HG03025 (cell line): ENCODE measurements around the gene SCAMP5.
A peak's percentile ranks its signal among the peaks of the same experiment; 100 is the strongest.

Source experiments
- ATAC-seq: cut with Tn5 transposase; IDR thresholded peaks from one replicate; pipeline ENCODE4 v1.9.1; 2021; ENCODE audit warnings: mild to moderate bottlenecking, moderate library complexity; ENCODE audit not compliant: unreplicated experiment, low FRiP score

SCAMP5 gene

DNA sequence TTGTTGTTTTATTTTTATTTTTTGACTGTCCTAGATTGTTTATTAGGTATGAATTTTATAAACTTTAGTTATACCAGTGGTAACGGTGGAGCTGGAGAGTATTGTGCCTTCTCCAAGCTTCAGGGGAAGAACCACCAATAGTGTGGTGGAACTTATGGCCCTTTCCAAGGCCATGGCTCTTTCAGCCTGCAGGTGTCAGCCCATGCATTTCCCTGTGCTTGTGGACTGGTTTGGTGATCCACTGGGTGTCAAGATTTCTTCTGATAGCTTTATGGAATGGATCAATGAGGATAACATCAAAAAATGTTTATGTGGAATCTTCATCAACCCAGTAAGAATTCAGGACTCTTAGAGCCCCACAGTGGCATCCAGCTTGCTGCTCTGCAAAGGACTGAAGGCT is 19.2 kb upstream of the SCAMP5 start:
- no peak for ATAC-seq

DNA sequence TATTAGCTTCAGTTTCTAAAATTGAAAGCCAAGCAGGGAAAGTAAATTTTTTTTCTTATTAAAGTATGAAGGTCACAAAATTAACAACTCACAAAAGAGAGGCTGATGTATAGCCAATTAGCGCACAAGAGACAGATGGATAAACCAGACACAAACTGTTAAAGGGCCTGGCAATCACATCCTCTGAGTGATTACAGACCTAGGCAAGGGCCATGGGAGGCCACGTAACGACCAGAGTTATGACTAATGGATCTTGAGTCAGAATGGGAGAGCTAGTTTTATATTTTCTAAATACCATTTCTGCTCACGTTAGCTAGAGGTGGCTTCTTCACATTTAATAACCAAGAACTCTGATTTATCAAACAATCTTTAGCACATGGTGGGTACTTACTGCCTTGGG is 17.8 kb upstream of the SCAMP5 start:
- ATAC-seq, result no peak

DNA sequence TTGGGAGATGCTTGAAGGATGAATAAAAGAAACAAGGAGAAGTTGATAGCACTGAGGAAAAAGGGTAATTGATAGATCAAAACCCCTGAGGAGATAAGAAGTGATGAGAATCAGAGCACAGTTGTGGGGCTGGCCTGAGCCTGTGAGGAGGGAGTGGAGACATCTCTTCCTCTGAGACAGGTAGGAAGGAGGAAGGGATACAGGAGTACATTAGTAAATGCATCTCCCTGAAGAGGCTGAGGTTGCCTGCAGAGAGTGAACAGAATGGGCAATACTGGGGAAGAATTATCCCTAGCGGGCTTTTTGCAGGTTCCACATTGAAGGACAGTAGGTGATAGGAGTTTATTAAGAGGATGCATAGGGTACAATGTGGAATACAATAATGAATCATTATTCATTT is 17.3 kb upstream of the SCAMP5 start:
- ATAC-seq, result no peak

DNA sequence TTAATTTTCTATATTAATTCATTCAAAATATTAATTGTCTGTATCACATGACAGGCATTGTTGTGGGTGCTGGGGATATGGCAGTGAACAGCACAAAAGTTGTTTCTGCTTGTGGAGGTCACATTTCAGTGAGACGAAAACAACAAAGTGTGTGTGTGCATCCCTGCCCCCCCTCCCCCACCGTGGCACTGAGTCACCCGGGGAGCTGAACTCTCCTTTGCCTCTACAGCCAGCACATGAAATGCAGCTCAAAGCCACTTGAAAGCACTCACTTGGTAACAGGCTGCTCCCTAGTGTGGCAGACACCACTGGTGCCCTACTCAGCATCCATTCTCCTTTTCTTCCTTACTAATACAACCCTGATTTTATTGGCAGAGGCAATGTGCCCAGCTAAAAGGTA is 16.9 kb upstream of the SCAMP5 start:
- ATAC-seq, result no peak

DNA sequence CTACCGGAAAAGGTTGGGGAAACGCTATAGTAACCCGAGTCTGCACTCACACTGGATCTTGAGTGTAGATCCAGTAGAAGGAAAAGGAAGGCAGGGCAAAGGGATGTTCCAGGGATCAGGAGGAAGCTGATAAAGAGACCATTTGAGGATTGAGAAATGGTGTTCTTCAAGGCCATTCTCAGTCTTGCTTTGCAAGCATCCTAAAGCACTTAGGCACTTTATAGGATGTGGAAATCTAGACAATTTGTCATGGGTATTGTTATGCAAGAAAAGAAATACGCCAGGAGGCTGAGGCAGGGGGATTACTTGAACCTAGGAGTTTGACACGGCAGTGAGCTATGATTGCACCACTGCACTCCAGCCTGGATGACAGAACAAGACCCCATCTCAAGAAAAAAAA is 13.2 kb upstream of the SCAMP5 start:
- ATAC-seq, result no peak

DNA sequence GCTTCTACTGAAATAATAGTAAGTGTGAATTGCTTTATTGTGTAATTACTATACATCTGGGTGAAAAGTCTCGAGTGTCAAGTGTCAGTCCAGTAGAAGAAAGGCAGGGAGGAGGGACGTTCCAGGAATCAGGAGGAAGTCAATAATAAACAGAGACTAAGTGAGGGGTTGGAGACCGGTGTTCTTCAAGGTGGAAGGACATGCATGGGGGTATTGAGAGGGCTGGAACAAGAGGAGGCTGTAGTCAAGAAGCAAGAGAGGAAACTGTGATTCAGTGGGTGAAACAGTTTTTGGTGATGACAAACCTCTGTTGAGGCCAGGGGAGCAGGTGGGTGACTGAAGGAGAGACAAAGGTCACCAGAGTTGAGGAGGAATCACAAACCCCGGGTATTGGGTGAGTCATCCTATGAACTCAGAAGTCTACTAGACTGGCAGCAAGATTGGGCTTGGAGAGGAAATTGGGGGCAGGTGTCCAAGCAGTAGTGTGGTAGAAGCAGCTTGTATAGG is 11.6 kb upstream of the SCAMP5 start:
- no peak for ATAC-seq

DNA sequence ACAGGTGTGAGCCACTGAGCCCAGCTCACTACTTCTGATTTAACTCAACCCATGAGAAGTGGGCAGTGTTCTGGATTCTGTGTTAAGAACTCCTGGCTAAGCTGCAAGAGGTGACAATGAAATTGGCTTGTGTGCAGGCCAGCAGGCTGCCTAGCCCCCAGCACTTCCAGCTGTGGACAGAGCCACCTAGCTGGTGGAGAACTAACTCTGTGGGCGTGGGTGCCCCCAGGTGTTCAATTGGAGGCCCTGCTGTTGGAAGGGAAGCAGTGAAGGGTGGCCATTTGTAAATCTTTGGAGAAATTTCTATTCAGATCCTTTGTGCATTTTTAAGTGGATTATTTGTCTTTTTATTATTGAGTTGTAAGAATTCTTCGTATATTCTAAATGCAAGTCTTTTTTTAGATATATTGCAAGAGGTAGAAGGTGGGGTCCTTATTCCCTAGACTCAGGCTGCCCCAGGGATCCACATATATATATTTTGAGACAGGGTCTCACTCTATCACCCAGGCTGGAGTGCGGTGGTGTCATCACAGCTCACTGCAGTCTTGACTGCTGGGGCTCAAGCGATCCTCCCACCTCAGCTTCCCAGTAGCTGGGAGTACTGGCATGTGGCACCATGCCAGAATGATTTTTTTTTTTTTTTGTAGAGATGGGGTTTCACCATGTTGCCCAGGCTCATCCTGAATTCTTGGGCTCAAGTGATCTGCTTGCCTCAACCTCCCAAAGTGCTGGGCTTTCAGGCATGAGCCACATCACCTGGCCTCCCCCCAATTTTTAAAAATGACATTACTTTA is 7.2 kb upstream of the SCAMP5 start:
- no peak for ATAC-seq

DNA sequence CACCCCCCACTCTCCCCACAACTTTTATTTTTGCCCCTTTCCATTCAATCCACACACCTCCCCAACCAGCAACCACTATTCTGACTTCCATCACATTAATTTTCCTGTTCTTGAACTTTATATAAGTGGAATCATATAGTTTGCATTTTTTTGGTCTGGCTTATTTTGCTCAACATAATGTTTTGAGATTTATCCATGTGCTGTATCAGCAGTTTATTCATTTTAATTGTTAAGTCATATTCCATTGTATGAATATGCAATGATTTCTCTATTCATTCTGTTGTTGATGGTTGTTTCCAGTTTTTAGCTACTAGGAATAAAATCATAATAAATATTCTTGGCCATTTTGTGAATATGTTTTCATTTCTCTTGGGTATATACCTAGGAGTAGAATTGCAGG is 5.8 kb upstream of the SCAMP5 start:
- ATAC-seq, result no peak

DNA sequence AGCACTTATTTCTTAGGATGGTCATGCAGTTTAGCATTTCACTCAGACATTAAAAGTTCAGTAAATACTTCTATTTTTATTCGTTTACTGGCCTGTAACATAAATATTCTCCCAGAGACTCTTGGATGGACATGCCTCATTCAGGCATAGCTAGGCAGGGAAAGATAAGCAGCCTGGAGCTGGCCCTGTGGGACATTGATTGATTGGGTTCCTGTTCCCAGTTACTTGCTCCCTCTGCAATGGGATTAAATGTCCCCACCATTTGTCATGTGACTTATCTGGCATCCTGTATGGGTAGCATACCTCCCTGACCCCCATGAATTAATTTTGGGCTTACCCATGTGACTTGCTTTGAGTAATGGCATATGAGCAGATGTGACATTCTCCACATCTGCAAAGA is 2.7 kb upstream of the SCAMP5 start:
- no peak for ATAC-seq

DNA sequence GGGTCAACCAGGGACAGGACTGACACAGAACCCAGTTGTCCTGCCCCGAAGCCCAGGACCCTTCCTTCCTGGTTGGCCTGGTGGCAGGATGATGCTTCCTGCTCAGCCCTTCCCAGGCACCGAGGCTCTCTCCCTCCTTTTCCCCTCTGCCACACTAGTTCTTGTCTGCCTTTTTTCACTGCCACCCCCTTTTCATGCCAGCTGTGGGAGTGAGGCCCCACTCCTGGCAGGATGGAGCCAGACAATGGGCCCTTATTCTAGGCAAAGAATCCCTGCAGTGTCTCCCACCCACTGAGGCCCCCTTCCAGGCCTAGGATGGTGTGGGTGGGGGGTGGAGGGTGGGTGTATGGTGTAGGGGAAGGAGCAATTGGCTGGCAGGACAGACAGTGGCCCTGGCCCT is 1.1 kb upstream of the SCAMP5 start:
- ATAC-seq, result no peak

DNA sequence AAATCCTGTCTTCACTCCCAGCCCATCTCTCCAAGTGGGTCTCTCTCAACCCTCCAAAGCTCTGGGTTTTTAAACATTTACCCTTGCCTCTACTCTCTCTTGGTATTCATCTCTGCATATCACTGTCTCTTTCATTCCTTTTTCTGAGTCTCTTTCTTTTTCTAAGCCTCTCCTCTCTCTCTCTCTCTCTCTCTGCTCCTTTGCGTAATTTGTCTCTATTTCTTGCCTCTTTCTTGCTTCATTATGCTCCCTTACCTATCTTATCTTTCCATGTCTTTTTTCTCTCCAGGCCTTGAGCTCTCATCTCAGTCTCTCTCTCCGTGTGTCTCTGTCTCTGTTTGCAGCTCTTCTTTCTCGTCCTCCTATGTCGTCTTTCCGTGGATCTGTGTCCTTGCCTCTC is 678 bp upstream of the SCAMP5 start:
- ATAC-seq, result no peak

DNA sequence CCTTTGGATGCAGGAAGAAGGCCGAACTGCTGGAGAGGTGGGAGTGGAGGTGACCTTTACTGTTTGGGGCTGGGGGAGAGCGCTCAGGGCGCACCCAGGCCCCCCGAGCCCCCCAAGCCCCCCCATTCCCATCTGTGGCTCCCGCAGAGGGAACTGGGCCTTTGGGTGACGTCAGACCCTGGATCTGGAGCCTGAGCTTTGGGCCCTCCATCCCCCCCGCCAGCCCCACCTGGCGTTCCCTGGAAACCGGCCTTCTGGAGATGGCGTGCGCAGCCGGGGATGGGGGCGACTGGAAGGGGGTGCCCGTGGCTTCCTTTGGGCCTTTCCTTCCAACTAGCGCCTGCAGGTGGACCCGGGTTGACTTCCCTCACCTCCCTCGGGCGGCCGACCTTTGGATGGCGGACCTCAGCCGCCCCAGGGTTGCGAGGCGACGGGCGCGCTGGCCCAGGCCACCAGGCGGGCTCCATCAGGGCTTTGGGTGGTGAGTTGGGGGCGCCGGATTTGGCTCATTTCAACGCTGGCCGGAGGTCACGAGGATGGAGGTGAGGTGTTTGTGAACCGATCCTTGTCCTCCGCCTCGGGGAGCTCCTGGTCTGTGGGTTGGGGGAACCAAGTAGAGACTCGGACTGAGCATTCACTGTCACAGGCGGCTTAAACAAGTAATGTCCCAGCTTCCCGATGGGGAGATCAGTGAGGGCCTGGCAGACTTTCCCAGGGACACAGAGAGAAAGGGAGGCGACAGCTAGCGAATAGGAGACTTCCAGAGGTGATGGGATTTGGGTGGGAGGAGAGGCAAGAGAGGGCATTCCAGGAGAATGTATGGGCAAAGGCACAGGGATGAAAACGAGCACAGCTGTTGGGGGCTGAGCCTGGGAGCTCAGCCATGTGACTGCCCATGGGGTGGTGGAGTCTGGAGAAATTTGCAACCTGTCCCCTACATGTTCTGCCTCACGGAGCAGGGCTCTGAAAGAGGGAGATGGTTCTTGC is 709 bp downstream of the SCAMP5 start:
- ATAC-seq, result no peak

DNA sequence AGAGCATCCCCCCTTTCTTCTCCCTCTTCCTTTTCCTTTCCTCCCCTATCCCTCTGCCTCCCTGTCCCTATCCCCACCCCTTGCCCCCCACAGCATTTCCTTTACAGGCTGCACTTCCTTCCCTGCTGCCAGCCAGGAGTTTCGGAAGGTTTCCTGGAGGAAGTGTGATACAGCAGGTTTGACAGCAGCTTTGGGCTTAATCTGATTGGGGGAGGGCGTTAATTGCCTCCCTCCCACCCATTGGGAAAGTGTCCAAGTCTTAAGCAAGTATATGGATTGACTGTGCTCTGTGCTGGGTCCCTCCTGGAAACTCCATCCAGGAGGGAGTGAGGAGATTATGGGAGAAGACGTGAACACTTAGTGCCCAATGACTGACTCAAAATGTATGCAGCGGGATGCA is 1.8 kb downstream of the SCAMP5 start:
- ATAC-seq, result no peak

DNA sequence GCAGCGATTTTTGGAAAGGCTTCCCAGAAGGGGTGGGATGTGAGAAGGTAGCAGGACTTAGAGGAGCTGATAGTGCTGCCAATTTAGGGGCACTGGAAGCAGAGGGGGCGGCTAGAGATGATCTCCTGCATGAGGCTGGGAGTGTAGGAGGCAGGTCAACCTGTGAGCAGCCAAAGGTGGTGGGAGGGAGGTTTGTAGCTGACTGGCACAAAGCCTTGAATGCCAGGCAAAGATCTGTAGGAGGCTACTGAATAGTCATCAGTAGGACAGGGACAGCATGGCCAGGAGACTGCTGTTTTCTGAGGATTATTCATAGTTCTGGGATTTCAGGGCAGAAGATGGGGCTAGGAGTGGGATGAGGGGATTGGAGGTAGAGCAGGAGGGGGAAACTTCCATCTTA is 2.2 kb downstream of the SCAMP5 start:
- ATAC-seq, result no peak

DNA sequence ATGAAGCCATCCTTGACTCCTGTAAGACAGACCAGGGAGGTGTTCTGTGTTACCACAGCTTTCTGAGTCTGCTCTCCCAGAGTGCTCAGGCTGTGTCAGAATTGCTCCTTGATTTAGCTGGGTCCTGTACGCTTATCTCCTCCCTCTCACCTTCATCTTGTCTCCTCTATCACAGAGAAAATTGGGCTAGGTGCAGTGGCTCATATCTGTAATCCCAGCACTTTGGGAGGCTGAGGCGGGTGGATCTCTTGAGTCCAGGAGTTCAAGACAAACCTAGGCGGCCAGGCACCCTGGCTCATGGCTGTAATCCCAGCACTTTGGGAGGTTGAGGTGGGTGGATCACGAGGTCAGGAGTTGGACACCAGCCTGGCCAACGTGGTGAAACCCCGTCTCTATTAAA is 5.9 kb downstream of the SCAMP5 start:
- ATAC-seq, result no peak

DNA sequence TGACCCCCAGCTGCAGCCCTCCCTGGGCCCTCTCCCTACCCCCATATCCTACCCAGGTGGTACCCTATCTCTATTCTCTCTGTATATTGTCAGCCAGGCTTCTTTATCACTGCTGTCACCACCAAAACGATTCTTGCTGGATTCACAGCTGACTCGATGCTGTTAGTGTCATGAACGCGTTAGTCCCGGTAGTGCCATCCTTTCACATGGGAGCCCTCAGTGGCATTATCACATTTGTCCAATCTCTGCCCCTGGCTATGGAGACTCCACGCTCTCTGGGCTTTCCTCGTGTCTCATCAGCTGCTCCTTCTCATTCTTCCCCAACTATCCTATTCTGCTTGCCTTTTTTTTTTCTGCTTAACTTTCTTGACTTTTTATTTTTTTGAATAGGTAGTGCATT is 7.0 kb downstream of the SCAMP5 start:
- no peak for ATAC-seq

DNA sequence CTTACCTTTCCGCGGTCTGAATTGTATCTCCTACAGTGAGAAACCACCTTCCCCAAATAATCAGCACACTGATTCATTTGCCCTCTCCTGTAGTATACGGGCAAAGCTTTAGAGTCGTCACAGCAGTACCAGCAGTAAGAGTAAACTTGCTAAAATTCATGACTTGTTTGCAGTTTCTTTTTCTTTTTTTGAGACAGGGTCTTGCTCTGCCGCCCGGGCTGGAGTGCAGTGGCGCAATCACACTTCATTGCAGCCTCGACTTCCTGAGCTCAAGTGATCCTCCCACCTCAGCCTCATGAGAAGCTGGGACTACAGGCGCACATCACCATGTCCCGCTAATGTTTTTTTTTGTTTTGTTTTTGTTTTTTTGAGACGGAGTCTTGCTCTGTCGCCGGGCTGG is 11.9 kb downstream of the SCAMP5 start:
- no peak for ATAC-seq

DNA sequence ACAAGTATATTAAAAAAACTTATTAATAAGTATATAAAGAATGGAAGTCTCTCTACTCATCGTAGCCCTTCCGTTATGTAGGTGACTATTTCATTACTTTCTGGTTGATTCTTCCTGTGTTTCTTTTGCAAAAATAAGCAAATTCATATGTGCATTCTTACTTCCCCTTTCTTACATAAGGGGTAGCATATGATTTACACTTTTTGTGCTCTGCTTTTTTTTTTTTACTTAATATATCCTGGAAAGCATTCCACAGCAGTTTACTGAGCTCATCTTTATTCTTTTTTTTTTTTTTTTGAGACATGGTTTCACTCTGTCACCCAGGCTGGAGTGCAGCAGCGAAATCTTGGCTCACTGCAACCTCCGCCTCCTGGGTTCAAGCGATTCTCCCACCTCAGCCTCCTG is 12.9 kb downstream of the SCAMP5 start:
- peak; percentile 15 for ATAC-seq

DNA sequence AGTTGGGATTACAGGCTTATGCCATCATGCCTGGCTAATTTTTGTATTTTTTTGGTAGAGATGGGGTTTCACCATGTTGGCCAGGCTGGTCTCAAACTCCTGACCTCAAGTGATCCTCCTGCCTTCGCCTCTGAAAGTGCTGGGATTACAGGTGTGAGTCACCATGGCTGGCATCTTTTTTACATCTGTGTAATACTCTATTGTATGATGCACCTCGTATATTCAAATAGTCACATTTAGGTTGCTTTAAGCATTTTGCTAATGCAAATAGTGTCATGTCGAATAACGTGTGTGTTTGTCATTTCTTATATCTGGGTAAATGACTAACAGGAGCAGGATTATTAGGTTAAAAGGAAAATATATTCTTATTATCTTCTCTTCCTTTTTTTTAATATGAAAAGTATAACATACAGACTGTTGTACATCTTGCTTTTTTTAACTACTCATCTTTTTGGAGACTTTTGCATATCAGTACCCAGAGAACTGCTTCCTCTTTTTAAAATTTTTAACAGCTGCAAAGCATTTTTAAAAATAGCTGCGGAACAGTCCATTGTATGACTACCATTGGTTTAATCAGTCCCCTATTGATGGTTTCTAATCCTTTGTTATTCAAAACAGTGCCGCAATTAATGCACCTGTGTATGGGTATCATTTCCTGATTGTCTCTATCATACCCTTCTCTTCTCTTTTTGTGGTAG is 13.4 kb downstream of the SCAMP5 start:
- peak; percentile 73 for ATAC-seq

DNA sequence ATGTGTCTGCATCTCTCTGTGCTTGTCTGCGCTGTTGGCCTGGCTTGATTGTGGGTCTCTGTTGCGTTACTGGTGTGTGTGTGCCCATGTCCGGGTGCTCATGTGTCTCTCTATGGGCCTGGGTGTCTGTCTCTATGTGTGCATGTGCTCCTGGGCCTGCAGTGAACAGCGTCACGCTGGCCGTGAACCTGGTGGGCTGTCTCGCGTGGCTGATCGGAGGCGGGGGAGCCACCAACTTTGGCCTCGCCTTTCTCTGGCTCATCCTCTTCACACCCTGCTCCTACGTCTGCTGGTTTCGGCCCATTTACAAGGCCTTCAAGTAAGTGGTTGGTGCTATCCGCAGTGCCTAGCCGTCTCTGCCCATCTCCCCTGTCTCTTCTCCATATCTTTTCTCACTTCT is 21.1 kb downstream of the SCAMP5 start:
- ATAC-seq, result no peak

DNA sequence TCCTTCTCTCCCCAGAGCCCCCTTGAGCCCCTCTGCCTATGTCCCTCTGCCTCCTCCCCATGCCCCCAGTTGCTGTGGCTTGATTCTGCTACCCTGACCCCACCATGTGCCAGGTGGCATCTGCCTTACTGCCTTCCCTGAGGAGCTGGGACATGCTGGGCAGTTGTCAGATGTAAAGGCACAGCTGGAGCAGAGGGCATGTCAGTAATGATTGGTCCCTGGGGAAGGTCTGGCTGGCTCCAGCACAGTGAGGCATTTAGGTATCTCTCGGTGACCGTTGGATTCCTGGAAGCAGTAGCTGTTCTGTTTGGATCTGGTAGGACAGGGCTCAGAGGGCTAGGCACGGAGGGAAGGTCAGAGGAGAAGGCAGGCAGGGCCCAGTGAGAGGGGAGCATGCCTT is 24.6 kb downstream of the SCAMP5 start:
- no peak for ATAC-seq
